ENCODE data around the gene L3MBTL3.

DNA sequence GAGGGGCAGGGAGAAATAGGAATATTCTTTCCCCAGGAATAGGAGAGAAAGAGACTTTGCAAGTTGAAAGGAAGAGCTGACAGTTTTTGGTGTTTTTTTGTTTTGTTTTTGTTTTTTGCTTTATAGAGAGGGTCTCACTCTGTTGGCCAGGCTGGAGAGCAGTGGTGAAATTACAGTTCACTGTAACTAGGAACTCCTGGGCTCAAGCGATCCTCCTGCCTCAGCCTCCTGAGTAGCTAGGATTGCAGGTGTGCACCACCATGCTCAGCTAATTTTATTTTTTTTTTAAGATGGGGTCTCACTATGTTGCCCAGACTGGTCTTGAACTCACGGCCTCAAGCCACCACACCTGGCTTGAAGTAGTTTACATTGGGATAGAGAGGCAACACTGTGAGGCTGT is 8.0 kb upstream of the L3MBTL3 start:
- TF ChIP-seq, protein P1, sequence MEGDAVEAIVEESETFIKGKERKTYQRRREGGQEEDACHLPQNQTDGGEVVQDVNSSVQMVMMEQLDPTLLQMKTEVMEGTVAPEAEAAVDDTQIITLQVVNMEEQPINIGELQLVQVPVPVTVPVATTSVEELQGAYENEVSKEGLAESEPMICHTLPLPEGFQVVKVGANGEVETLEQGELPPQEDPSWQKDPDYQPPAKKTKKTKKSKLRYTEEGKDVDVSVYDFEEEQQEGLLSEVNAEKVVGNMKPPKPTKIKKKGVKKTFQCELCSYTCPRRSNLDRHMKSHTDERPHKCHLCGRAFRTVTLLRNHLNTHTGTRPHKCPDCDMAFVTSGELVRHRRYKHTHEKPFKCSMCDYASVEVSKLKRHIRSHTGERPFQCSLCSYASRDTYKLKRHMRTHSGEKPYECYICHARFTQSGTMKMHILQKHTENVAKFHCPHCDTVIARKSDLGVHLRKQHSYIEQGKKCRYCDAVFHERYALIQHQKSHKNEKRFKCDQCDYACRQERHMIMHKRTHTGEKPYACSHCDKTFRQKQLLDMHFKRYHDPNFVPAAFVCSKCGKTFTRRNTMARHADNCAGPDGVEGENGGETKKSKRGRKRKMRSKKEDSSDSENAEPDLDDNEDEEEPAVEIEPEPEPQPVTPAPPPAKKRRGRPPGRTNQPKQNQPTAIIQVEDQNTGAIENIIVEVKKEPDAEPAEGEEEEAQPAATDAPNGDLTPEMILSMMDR (IDR thresholded peaks at IDR 0.05), result no peak
- TF ChIP-seq POLR2A (IDR thresholded peaks at IDR 0.05), result no peak
- no peak for TF ChIP-seq POLR2AphosphoS5 (IDR thresholded peaks at IDR 0.05)
